Nephron (organoid): Measurements from ENCODE around the gene ERMP1.

Experiments
- H3K27ac Mint-ChIP-seq, 3 experiments: 2 replicates each; pipeline ENCODE4 v1.8.0; 2020; ENCODE audit warnings: mixed read lengths in 3 of 3, mild to moderate bottlenecking in 2 of 3, moderate library complexity in 1 of 3
- H3K27me3 Mint-ChIP-seq: 2 replicates; pipeline ENCODE4 v1.8.0; 2021; ENCODE audit warnings: low read depth, mild to moderate bottlenecking, moderate library complexity, mixed read lengths
- H3K36me3 Mint-ChIP-seq: 2 replicates; pipeline ENCODE4 v1.8.0; 2020; ENCODE audit warnings: low read depth, mixed read lengths
- H3K4me1 Mint-ChIP-seq: 2 replicates; pipeline ENCODE4 v1.8.0; 2020; ENCODE audit warnings: mixed read lengths
- H3K4me3 Mint-ChIP-seq, 3 experiments: 2 replicates each; pipeline ENCODE4 v1.8.0; 2020; ENCODE audit warnings: mild to moderate bottlenecking in 3 of 3, mixed read lengths in 3 of 3, moderate library complexity in 2 of 3
- H3K9me3 Mint-ChIP-seq: 2 replicates; pipeline ENCODE4 v1.8.0; 2020; ENCODE audit warnings: mixed read lengths
- CTCF ChIP-seq, 3 experiments: fragments of 200-600 bp; sonication (generic); IDR thresholded peaks; one replicate each; pipeline ENCODE4 v1.5.0; 2021; ENCODE audit warnings: antibody characterized with exemption in 3 of 3; ENCODE audit not compliant: unreplicated experiment in 3 of 3

Gene ERMP1

GRCh38 chr9:5798581-5798980, 34.3 kb downstream of the ERMP1 start:
- TF ChIP-seq CTCF (IDR thresholded peaks at IDR 0.05; ENCODE audit: unreplicated experiment in 3 of 3), result no peak
- H3K27me3 Mint-ChIP-seq, result no peaks in the 10 kb centered on the region
- peaks cover 16% of the 10 kb centered on the region for H3K4me1 Mint-ChIP-seq
- H3K4me3 Mint-ChIP-seq, result no peak overlapping the region
- H3K9me3 Mint-ChIP-seq, result no peaks in the 10 kb centered on the region
- no peak overlapping the region for H3K27ac Mint-ChIP-seq
- H3K36me3 Mint-ChIP-seq, result peaks cover 17% of the 10 kb centered on the region

- peaks cover 25% of the 10 kb centered on the region for H3K36me3 Mint-ChIP-seq
- TF ChIP-seq CTCF (IDR thresholded peaks at IDR 0.05; ENCODE audit: unreplicated experiment in 3 of 3), result no peak
- no peak overlapping the region for H3K27ac Mint-ChIP-seq
- H3K9me3 Mint-ChIP-seq, result no peaks in the 10 kb centered on the region
- H3K27me3 Mint-ChIP-seq, result no peaks in the 10 kb centered on the region
- H3K4me1 Mint-ChIP-seq, result peaks cover 17% of the 10 kb centered on the region
- no peak overlapping the region for H3K4me3 Mint-ChIP-seq
Observed at GRCh38 chr9:5796298-5796697, 36.6 kb downstream of the ERMP1 start.

GRCh38 chr9:5793812-5794211, 39.1 kb downstream of the ERMP1 start:
- H3K36me3 Mint-ChIP-seq, result peaks cover 34% of the 10 kb centered on the region
- H3K27me3 Mint-ChIP-seq, result no peaks in the 10 kb centered on the region
- no peaks in the 10 kb centered on the region for H3K9me3 Mint-ChIP-seq
- TF ChIP-seq CTCF (IDR thresholded peaks at IDR 0.05; ENCODE audit: unreplicated experiment in 3 of 3), result no peak
- peaks cover 11% of the 10 kb centered on the region for H3K4me1 Mint-ChIP-seq
- H3K4me3 Mint-ChIP-seq, result no peak overlapping the region
- H3K27ac Mint-ChIP-seq, result no peak overlapping the region

- no peaks in the 10 kb centered on the region for H3K27me3 Mint-ChIP-seq
- no peak overlapping the region for H3K4me3 Mint-ChIP-seq
- no peak for TF ChIP-seq CTCF (IDR thresholded peaks at IDR 0.05; ENCODE audit: unreplicated experiment in 3 of 3)
- no peaks in the 10 kb centered on the region for H3K9me3 Mint-ChIP-seq
- H3K36me3 Mint-ChIP-seq, result peaks cover 44% of the 10 kb centered on the region
- no peak overlapping the region for H3K27ac Mint-ChIP-seq
- H3K4me1 Mint-ChIP-seq, result peaks cover 11% of the 10 kb centered on the region
Observed at GRCh38 chr9:5791870-5792269, 41.0 kb downstream of the ERMP1 start.

- Mint-ChIP-seq H3K9me3 (no peaks in the 10 kb centered on the region), H3K27me3 (no peaks in the 10 kb centered on the region), H3K36me3 (peaks cover 46% of the 10 kb centered on the region), H3K4me3 (no peak overlapping the region), H3K27ac (peak overlapping the region in 2 of 3 experiments; percentile 16 to 29), H3K4me1 (peaks cover 11% of the 10 kb centered on the region)
- TF ChIP-seq CTCF (IDR thresholded peaks at IDR 0.05; ENCODE audit: unreplicated experiment in 3 of 3), result no peak
Observed at GRCh38 chr9:5790923-5791322, 42.0 kb downstream of the ERMP1 start.

GRCh38 chr9:5789489-5789888, 43.4 kb downstream of the ERMP1 start:
- Mint-ChIP-seq H3K9me3 (no peaks in the 10 kb centered on the region), H3K36me3 (peaks cover 56% of the 10 kb centered on the region), H3K4me1 (peaks cover 11% of the 10 kb centered on the region), H3K27me3 (no peaks in the 10 kb centered on the region), H3K27ac (no peak overlapping the region), H3K4me3 (no peak overlapping the region)
- TF ChIP-seq CTCF (IDR thresholded peaks at IDR 0.05; ENCODE audit: unreplicated experiment in 3 of 3), result no peak
